ENCODE data around the gene TMLHE.
A peak's percentile ranks its signal among the peaks of the same experiment; 100 is the strongest.
"Not testable (repeated sequence)": the region's sequence is repeated elsewhere in the genome, so short reads cannot be mapped to it uniquely, and the experiment has no call there.

Gene TMLHE, protein sequence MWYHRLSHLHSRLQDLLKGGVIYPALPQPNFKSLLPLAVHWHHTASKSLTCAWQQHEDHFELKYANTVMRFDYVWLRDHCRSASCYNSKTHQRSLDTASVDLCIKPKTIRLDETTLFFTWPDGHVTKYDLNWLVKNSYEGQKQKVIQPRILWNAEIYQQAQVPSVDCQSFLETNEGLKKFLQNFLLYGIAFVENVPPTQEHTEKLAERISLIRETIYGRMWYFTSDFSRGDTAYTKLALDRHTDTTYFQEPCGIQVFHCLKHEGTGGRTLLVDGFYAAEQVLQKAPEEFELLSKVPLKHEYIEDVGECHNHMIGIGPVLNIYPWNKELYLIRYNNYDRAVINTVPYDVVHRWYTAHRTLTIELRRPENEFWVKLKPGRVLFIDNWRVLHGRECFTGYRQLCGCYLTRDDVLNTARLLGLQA

GRCh38 chrX:155612312-155613224 lies at the start of gene TMLHE, which contains the start of gene SPRY3:
TSS of gene TMLHE (minus strand) at chrX:155612952. CDS start at chrX:155545276, 67,676 bp downstream.
TSS of gene SPRY3 (plus strand) at chrX:155612586.
- DNase-seq (ENCODE audit: low spot score): peak; percentile 46

DNA sequence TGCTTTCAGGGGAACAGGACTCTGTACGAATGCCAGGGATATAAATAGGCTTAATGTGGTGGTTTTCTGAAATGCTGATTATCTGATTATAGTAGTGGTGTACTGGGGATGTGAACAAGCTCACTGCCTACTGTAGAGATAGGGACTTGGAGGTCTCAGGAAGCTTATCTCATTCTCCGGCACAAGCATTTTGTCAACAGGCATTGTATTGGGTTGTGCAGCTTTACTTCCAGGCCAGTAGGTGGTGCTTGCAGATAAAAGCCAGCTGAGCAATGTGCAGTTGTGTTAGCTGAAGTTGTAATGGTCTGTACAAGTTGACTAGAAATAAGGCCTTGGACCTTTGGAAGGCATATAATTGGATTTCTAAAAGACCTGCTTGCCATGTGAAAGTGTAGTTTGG lies 49.5 kb upstream of the TMLHE start:
- DNase-seq (ENCODE audit: low spot score): no peak

- no peak for DNase-seq (ENCODE audit: low spot score)
Measured at GRCh38 chrX:155645180-155645579, 32.4 kb upstream of the TMLHE start.

DNA sequence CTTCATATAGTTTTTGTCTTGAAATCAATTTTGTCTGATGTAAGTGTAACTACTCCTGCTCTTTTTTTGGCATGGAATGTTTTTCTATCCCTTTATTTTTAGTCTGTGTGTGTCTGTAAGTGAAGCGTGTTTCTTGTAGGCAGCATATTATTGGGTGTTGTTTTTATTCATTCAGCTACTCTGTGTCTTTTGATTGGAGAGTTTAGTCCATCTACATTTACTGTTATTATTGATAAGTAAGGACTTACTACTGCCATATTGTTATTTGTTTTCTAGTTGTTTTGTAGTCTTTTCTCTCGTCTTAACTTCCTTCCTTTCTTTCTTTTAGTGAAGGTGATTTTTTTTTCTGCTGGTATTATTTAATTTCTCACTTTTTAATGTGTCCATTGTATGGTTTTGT lies 30.5 kb upstream of the TMLHE start:
- DNase-seq (ENCODE audit: low spot score): no peak

GRCh38 chrX:155641371-155641770 lies 28.6 kb upstream of the TMLHE start:
- not testable (repeated sequence) for DNase-seq (ENCODE audit: low spot score)

GRCh38 chrX:155637714-155638113 lies 25.0 kb upstream of the TMLHE start:
- no peak for DNase-seq (ENCODE audit: low spot score)

DNA sequence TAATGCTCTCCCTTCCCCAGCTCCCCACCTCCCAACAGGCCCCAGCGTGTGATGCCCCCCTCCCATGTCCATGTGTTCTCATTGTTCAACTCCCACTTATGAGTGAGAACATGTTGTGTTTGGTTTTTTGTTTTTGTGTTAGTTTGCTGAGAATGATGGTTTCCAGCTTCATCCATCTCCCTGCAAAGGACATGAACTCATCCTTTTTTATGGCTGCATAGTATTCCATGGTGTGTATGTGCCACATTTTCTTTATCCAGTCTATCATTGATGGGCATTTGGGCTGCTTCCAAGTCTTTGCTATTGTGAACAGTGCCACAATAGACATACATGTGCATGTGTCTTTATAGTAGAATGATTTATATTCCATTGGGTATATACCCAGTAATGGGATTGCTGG lies 22.3 kb upstream of the TMLHE start:
- DNase-seq (ENCODE audit: low spot score): not testable (repeated sequence)

- DNase-seq (ENCODE audit: low spot score): peak; percentile 7
Measured at GRCh38 chrX:155632431-155633100, 19.8 kb upstream of the TMLHE start.

- not testable (repeated sequence) for DNase-seq (ENCODE audit: low spot score)
Measured at GRCh38 chrX:155620110-155620509, 7.4 kb upstream of the TMLHE start.

- no peak for DNase-seq (ENCODE audit: low spot score)
Measured at GRCh38 chrX:155615938-155616337, 3.2 kb upstream of the TMLHE start.

DNA sequence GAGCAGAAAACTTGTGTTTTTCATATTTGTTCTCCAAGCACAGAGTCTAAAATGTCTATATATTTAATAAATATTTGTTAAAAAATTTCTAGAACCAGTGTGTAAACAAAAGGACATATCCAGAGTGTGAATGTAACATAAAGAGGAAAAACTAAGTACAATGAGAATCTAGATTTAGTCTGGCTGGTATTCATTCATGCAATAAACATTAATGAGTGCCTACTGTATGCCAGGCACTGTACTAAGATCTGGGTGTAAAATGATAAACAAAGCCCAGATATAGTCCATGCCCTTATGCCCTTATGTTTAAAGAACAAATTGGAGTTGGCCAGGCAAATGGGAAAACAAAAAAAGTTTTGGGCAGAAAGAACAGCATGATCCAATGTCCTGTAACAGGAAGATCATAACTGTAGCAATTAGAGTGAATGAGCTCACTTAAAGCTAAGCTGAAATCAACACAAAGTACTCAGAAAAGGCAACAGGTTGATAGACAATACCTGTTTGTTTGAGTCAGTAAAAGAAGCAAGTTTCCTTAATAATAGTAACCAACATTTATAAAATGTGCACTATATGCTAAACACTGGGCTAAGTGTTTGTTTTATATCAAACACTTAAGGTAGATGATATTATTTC lies 1.3 kb upstream of the TMLHE start:
- DNase-seq (ENCODE audit: low spot score): no peak

DNA sequence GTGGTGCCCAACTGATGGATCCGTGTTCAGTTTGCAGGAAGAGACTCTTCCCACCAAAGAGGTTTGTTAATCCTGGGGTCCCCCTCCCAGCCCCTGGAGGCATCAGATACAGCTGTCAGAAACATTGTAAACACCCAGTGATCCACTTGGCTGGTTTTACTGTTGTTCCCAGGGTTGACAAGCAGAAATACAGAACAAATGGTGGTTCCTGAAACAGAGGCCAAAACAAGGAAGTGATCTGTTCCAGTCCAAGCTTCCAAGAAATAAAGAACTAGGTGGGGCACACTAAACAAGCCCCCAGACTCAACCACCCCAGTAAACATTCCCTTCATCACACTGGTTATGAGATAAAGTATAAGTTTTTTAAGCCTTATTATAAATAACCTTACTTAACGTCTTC lies 1.4 kb downstream of the TMLHE start:
- DNase-seq (ENCODE audit: low spot score): no peak

DNA sequence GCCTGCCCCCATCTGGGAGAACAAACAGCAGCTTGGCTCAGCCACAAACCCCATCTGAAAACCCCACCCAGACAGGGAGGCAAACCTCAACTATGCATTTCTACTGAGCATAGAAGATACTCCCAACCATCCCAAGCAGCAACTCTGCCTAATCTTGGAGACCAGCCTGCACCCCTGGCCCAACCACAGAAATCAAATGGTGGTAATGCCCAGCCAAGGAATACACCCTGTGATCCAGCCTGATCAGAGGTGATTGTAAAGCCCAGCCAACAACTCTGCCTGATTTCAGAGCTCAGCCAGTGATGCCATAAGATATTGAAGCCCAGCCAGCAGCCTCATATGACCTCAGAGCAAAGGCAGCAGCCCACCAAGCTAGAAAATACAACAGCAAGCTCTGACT lies 19.8 kb downstream of the TMLHE start:
- DNase-seq (ENCODE audit: low spot score): no peak

- no peak for DNase-seq (ENCODE audit: low spot score)
Measured at GRCh38 chrX:155592331-155592730, 20.4 kb downstream of the TMLHE start.

- no peak for DNase-seq (ENCODE audit: low spot score)
Measured at GRCh38 chrX:155577682-155578081, 35.1 kb downstream of the TMLHE start.

DNA sequence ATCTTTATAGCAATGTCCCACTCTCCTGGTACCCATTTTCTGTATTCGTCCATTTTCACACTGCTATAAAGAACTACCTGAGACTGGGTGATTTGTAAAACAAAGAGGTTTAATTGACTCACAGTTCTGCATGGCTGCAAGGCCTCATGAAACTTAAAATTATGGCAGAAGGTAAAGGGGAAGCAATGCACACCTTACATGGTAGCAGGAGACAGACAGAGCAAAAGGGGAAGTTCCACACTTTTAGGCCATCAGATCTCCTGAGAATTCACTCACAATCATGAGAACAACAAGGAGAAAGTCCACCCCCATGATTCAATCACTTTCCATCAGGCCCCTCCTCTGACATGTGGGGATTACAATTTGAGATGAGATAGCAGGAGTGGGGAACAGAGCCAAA lies 49.7 kb downstream of the TMLHE start:
- DNase-seq (ENCODE audit: low spot score): no peak

GRCh38 chrX:155544881-155545280 lies 67.9 kb downstream of the TMLHE start:
- no peak for DNase-seq (ENCODE audit: low spot score)

- no peak for DNase-seq (ENCODE audit: low spot score)
Measured at GRCh38 chrX:155535866-155536265, 76.9 kb downstream of the TMLHE start.

- DNase-seq (ENCODE audit: low spot score): no peak
Measured at GRCh38 chrX:155534800-155535199, 78.0 kb downstream of the TMLHE start.

DNA sequence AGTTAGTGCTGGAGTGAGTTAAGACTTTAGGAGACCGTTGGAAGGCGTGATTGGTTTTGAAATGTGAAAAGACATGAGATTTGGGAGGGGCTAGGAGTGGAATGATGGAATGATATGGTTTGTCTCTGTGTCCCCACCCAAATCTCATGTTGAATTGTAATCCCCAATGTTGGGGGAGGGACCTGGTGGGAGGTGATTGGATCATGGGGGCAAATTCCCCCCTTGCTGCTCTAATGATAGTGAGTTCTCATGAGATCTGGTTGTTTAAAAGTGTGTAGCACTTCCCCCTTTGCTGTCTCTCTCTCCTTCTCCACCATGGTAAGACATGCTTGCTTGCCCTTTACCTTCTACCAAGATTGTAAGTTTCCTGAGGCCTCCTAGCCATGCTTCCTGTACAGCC lies 85.7 kb downstream of the TMLHE start:
- not testable (repeated sequence) for DNase-seq (ENCODE audit: low spot score)

DNA sequence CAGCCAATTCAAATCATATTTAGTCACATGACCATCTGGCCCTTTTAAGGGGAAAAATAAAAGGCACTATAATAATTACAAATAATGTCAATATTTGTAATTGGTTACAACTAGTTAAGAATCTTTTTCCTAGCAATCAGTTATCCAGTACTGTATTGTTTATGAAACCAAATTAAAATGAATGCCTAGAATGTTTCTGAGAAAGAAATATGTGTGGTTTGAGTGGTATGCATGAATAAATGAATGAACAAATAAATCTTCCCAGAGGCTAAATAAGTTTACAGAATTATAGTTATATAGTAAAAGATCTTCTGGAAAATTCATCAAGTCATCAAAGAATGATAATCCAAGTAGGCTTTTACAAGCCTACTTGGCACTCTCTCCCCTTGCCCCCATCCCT lies 98.5 kb downstream of the TMLHE start:
- no peak for DNase-seq (ENCODE audit: low spot score)

GRCh38 chrX:155505296-155505695 lies 107.5 kb downstream of the TMLHE start:
- no peak for DNase-seq (ENCODE audit: low spot score)
